ENCODE measurements around the gene LYVE1.

Gene LYVE1, protein sequence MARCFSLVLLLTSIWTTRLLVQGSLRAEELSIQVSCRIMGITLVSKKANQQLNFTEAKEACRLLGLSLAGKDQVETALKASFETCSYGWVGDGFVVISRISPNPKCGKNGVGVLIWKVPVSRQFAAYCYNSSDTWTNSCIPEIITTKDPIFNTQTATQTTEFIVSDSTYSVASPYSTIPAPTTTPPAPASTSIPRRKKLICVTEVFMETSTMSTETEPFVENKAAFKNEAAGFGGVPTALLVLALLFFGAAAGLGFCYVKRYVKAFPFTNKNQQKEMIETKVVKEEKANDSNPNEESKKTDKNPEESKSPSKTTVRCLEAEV

DNA sequence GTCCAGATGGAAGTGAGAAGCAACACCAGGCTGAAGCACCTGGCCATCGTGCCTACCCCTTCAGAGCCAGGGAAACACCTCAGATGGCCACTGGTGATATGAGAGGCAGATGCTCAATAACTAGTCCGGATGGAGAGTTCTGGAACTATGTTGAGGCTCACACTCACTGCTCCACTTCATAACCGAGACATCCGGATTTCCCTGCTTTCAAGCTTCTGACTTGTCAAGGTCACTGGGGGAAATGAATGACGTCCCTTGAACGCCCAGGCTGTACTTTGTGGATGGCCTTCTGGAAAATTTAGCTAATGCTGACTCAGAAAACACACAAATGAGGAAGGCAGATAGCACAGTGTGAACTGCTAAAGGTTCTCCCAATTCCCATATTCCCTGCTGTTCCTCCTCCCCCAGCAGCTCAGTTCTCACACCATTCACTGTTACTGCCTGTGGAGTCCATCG, at the start of gene LYVE1:
LYVE1 (minus strand) TSS at position 180 of the 456 bp plus-strand sequence; CDS start at position 47, 133 bp downstream.
- H3K4me3 ChIP-seq (ENCODE audit: low read depth, low read length), result no peak within 1 kb of the TSS
- in situ Hi-C loops (cut with HindIII; ENCODE audit: low sequenced_read_pairs), result no loop called here
- DNase-seq (ENCODE audit: low read depth), result no peak
- TF ChIP-seq, protein P1, sequence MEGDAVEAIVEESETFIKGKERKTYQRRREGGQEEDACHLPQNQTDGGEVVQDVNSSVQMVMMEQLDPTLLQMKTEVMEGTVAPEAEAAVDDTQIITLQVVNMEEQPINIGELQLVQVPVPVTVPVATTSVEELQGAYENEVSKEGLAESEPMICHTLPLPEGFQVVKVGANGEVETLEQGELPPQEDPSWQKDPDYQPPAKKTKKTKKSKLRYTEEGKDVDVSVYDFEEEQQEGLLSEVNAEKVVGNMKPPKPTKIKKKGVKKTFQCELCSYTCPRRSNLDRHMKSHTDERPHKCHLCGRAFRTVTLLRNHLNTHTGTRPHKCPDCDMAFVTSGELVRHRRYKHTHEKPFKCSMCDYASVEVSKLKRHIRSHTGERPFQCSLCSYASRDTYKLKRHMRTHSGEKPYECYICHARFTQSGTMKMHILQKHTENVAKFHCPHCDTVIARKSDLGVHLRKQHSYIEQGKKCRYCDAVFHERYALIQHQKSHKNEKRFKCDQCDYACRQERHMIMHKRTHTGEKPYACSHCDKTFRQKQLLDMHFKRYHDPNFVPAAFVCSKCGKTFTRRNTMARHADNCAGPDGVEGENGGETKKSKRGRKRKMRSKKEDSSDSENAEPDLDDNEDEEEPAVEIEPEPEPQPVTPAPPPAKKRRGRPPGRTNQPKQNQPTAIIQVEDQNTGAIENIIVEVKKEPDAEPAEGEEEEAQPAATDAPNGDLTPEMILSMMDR (IDR thresholded peaks at IDR 0.05; ENCODE audit: low read depth, low read length, missing control alignments), result no peak

DNA sequence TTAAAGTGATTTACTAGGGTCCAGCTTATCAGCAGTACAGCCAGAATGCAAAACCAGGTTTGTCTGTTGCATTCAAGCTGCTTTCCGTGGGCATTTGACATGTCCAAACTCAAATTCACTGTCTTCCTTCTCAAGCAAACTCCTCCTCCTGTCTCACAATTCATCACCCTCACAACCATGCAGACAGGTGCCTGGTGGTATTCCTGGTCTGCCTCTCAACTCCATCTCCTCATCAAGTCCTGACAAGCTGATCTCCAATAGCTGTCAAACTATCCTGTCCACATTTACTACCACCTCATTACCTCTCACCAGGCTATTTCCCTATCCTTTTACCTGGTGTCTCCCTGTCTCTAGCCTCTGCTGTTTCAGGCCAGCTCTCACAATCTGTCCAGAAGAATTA, 49.1 kb upstream of the LYVE1 start:
- DNase-seq (ENCODE audit: low read depth), result no peak
- no peak overlapping the region for H3K4me3 ChIP-seq (ENCODE audit: low read depth, low read length)
- in situ Hi-C loops (cut with HindIII; ENCODE audit: low sequenced_read_pairs), result no loop called here
- TF ChIP-seq, protein P1 (IDR thresholded peaks at IDR 0.05; ENCODE audit: low read depth, low read length, missing control alignments), result no peak

DNA sequence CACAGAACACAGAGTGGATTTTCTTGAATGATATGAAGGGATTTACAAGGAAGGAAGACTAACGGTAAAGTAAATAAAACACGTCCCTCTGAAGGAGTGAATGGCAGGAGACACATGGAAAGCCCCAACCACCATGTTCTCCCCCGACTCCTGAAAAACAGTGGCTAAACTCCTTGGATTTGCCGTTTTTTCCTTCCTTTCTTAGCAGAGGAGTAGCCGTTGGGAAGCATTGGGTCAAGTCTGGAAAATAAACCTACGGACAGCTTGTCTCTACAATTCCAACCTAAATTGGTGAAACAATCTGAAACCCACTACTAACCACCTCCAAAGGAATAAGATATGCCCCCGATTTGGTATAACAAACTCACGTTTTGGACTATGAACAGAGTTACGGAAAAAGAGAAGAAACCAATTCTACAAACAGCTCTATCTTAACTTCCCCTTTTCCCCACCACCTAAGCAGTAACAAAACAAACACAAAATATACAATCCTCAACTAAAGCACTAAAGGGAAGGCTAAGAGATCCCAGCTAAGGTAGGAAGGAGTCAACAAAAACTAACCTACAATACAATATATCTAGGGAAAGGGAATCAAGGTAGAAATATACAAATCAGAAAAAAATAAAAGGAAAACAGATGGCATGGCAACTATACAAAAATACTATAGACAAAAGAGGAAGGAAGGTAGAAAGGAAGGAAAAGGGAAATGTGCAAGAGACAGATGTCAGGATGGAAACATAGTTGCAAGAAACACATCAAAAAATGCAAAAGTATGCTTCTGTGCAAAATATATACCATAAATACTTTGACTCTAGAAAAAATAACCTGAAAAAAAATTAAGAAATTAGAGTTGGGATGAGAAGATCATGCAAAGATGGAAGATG, 43.8 kb upstream of the LYVE1 start:
- H3K4me3 ChIP-seq (ENCODE audit: low read depth, low read length), result no peak overlapping the region
- in situ Hi-C loops (cut with HindIII; ENCODE audit: low sequenced_read_pairs), result no loop called here
- TF ChIP-seq, protein P1 (IDR thresholded peaks at IDR 0.05; ENCODE audit: low read depth, low read length, missing control alignments), result no peak
- no peak for DNase-seq (ENCODE audit: low read depth)

DNA sequence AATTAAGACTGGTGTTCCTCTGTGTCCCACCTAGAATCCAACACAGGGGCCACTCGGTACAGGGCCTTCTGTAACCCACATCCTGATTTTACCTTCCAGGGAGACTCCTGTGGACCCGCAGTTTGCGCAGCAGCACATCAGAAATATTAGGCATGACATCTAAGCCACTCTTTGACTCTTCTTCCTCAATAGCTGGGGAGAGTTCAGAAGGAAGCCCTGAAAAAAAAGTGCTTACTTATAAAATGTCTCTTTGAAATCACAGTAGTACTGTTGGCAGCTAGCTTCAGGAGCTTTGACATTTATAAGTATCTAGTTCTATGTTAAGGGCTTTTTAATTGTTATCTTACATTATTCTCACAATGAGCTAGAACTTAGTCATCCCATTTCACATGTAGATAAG, 41.2 kb upstream of the LYVE1 start:
- no peak overlapping the region for H3K4me3 ChIP-seq (ENCODE audit: low read depth, low read length)
- TF ChIP-seq, protein P1 (IDR thresholded peaks at IDR 0.05; ENCODE audit: low read depth, low read length, missing control alignments), result no peak
- DNase-seq (ENCODE audit: low read depth), result no peak
- in situ Hi-C loops (cut with HindIII; ENCODE audit: low sequenced_read_pairs), result loop anchor here (5.0 kb wide), 1 partner anchor 43 kb away; no protein-coding TSS in a partner anchor

DNA sequence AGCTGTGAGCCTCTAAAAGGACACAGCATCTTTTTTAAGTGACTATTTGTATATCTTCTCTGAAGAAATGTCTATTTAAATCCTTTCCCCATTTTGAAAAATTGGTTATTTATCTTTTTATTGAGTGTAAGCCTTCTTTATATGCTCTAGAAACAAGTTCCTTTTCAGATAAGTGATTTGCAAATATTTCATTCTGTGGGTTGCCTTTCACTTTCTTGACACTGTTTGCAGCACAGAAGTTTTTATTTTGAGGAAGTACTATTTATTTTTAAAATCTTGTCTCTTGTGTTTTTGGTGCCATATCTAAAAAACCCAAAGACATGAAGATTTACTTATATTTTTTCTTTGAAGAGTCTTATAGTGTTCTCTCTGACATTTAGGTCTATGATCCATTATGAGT, 40.1 kb upstream of the LYVE1 start:
- TF ChIP-seq, protein P1 (IDR thresholded peaks at IDR 0.05; ENCODE audit: low read depth, low read length, missing control alignments), result no peak
- no peak overlapping the region for H3K4me3 ChIP-seq (ENCODE audit: low read depth, low read length)
- in situ Hi-C loops (cut with HindIII; ENCODE audit: low sequenced_read_pairs), result loop anchor here (5.0 kb wide), 1 partner anchor 44 kb away; no protein-coding TSS in a partner anchor
- DNase-seq (ENCODE audit: low read depth), result no peak

DNA sequence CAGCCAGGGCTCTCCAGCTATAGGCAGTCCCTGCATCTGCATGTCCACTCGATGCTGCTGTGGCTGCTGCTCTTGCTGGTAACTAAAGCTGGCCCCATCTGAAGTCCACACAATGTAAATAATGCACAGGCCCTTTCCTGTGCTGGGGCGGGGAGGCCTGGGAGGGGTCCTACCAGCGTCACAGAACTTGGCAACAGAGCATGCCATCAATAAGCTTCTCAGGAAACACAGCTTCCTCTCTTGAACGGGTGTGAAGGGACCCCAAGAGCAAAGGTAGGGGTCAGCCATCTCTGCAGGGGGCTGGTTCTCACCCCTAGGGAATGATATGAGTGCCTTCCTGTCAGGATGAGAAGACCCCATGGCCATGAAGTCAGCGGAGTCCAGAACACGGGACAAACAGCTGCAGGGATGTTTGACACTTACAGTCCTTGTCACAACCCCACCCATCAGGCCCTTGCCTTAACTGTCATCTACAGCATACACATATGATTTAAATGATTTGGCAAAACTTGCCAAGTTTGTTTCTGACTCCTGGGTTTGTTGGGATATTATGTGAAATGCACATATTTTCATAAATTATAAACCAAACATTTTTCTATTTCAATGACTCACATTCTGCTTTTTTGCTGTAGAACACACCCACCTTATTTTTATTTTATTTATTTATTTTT, 39.1 kb upstream of the LYVE1 start:
- DNase-seq (ENCODE audit: low read depth), result no peak
- H3K4me3 ChIP-seq (ENCODE audit: low read depth, low read length), result no peak overlapping the region
- TF ChIP-seq, protein P1 (IDR thresholded peaks at IDR 0.05; ENCODE audit: low read depth, low read length, missing control alignments), result no peak
- in situ Hi-C loops (cut with HindIII; ENCODE audit: low sequenced_read_pairs), result loop anchor here (5.0 kb wide), 1 partner anchor 45 kb away; no protein-coding TSS in a partner anchor
